Measurements from ENCODE around the gene DGKD.

DGKD gene

GRCh38 chr2:233446121-233446520 lies 91.8 kb downstream of the DGKD start:
- Histone ChIP-seq H3K27ac (no peak overlapping the region), H3K4me1 (peaks cover 0 to 16% (median 8%) of the 10 kb centered on the region in 4 donors), H3K9me3 (no peaks in the 10 kb centered on the region), H3K36me3 (peaks cover 32 to 88% (median 52%) of the 10 kb centered on the region in 3 donors), H3K4me3 (no peak overlapping the region), H3K27me3 (no peaks in the 10 kb centered on the region)
- TF ChIP-seq, protein P1, sequence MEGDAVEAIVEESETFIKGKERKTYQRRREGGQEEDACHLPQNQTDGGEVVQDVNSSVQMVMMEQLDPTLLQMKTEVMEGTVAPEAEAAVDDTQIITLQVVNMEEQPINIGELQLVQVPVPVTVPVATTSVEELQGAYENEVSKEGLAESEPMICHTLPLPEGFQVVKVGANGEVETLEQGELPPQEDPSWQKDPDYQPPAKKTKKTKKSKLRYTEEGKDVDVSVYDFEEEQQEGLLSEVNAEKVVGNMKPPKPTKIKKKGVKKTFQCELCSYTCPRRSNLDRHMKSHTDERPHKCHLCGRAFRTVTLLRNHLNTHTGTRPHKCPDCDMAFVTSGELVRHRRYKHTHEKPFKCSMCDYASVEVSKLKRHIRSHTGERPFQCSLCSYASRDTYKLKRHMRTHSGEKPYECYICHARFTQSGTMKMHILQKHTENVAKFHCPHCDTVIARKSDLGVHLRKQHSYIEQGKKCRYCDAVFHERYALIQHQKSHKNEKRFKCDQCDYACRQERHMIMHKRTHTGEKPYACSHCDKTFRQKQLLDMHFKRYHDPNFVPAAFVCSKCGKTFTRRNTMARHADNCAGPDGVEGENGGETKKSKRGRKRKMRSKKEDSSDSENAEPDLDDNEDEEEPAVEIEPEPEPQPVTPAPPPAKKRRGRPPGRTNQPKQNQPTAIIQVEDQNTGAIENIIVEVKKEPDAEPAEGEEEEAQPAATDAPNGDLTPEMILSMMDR (IDR thresholded peaks at IDR 0.05): no peak
- intact Hi-C loops (cut with DNase I; ENCODE audit: low total_unique reads): loop anchor here (10.0 kb wide), 3 partner anchors 61 to 259 kb away; no protein-coding TSS in a partner anchor
- DNase-seq: peak in 1 of 2 donors; percentile 49

GRCh38 chr2:233446606-233447305 lies 92.5 kb downstream of the DGKD start:
- intact Hi-C loops (cut with DNase I; ENCODE audit: low total_unique reads): loop anchor here (10.0 kb wide), 3 partner anchors 62 to 258 kb away; no protein-coding TSS in a partner anchor
- H3K27ac ChIP-seq: no peak overlapping the region
- peak in 1 of 2 donors; percentile 62 for DNase-seq

DNA sequence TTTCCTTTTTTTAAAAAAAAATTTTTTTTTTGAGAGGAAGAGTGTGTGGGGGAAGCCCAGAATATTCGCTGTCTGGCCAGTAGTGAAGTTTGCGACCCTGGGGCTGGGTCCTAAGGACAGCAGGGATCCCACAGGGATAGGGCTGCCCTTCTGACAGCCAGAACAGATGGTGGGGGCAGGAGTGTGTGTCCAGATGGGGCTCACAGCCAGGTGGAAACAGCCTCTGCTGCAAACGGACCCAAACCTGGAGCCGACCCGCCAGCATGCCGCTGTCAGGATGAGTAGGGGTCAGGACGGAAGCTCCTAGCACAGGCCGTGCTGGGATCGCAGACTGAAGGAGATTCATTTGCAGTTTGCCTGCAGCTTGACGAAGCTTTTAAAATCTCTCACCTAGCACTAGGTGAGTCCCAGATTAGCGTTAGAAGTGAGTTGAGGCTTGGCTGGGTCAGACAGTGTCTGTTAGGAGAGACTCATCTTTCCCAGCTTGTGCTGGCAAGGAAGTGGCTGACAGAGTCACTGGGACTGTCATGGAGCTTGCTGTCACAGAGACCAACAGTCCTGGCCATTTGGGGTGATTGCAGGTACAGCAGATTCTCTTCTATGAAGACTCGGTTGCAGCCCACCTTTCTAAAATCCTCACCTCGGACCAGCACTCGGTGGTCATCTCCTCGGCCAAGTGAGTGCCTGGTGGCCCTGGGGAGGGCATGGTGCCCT lies 93.4 kb downstream of the DGKD start:
- Histone ChIP-seq H3K27ac (no peak overlapping the region), H3K4me3 (no peak overlapping the region), H3K4me1 (peaks cover 0 to 16% (median 8%) of the 10 kb centered on the region in 4 donors), H3K36me3 (peaks cover 47 to 88% (median 61%) of the 10 kb centered on the region in 3 donors), H3K27me3 (no peaks in the 10 kb centered on the region), H3K9me3 (no peaks in the 10 kb centered on the region)
- TF ChIP-seq, protein P1 (IDR thresholded peaks at IDR 0.05): no peak
- DNase-seq: peak; percentile 5 to 56
- intact Hi-C loops (cut with DNase I; ENCODE audit: low total_unique reads): loop anchor here (10.0 kb wide), 3 partner anchors 63 to 257 kb away; no protein-coding TSS in a partner anchor

More at GRCh38 chr2:233446606-233447305, 92.5 kb downstream of the DGKD start:
- peaks cover 38 to 88% (median 56%) of the 10 kb centered on the region in 3 donors for H3K36me3 ChIP-seq
- H3K27me3 ChIP-seq: no peaks in the 10 kb centered on the region
- no peak overlapping the region for H3K4me3 ChIP-seq
- TF ChIP-seq, protein P1 (IDR thresholded peaks at IDR 0.05): no peak
- no peaks in the 10 kb centered on the region for H3K9me3 ChIP-seq
- peaks cover 0 to 16% (median 8%) of the 10 kb centered on the region in 4 donors for H3K4me1 ChIP-seq

- peaks cover 0 to 14% (median 8%) of the 10 kb centered on the region in 4 donors for H3K4me1 ChIP-seq
- TF ChIP-seq, protein P1 (IDR thresholded peaks at IDR 0.05): no peak
- no peak overlapping the region for H3K27ac ChIP-seq
- intact Hi-C loops (cut with DNase I; ENCODE audit: low total_unique reads): loop anchor here (10.0 kb wide), 3 partner anchors 63 to 257 kb away; no protein-coding TSS in a partner anchor
- peak; percentile 7 to 53 for DNase-seq
- H3K36me3 ChIP-seq: peaks cover 48 to 93% (median 66%) of the 10 kb centered on the region in 3 donors
- H3K27me3 ChIP-seq: no peaks in the 10 kb centered on the region
- H3K9me3 ChIP-seq: no peaks in the 10 kb centered on the region
- H3K4me3 ChIP-seq: no peak overlapping the region
Observed at GRCh38 chr2:233448220-233448559, 93.9 kb downstream of the DGKD start.

DNA sequence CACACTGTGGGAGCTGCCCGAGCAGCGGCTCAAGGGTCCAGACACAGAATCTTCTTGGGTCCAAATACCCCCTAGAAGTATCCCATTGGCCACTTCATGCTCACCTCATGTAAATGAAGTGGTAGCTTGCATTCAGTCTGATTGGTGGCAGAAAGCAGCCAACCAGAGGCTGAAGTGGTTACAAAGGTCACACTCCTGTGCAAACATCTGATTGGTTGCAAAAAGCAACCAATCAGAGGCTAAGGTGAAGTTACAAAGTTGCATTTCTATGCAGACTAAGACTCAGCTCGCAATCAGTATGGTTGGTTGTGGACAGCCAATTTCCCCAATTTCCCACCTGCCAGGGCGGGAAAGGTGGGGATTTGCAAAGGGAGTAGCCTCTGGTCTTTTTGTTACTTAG lies 94.3 kb downstream of the DGKD start:
- H3K27ac ChIP-seq: no peak overlapping the region
- H3K27me3 ChIP-seq: no peaks in the 10 kb centered on the region
- peaks cover 51 to 97% (median 70%) of the 10 kb centered on the region in 3 donors for H3K36me3 ChIP-seq
- H3K4me3 ChIP-seq: no peak overlapping the region
- intact Hi-C loops (cut with DNase I; ENCODE audit: low total_unique reads): loop anchor here (10.0 kb wide), 3 partner anchors 64 to 256 kb away; no protein-coding TSS in a partner anchor
- TF ChIP-seq, protein P1 (IDR thresholded peaks at IDR 0.05): no peak
- H3K9me3 ChIP-seq: no peaks in the 10 kb centered on the region
- DNase-seq: peak; percentile 8 to 12
- peaks cover 0 to 11% (median 8%) of the 10 kb centered on the region in 4 donors for H3K4me1 ChIP-seq
